ENCODE data around the gene ATAD3A. TPM values are rescaled to one million over a fixed set of nuclear protein-coding genes. Genes with fewer than 3 reads are reported as not detected.
"Not testable (repeated sequence)": the region's sequence is repeated elsewhere in the genome, so short reads cannot be mapped to it uniquely, and the experiment has no call there.

Gene ATAD3A
- total RNA-seq, 1 donor from 2014 or later: 51.5 TPM

DNA sequence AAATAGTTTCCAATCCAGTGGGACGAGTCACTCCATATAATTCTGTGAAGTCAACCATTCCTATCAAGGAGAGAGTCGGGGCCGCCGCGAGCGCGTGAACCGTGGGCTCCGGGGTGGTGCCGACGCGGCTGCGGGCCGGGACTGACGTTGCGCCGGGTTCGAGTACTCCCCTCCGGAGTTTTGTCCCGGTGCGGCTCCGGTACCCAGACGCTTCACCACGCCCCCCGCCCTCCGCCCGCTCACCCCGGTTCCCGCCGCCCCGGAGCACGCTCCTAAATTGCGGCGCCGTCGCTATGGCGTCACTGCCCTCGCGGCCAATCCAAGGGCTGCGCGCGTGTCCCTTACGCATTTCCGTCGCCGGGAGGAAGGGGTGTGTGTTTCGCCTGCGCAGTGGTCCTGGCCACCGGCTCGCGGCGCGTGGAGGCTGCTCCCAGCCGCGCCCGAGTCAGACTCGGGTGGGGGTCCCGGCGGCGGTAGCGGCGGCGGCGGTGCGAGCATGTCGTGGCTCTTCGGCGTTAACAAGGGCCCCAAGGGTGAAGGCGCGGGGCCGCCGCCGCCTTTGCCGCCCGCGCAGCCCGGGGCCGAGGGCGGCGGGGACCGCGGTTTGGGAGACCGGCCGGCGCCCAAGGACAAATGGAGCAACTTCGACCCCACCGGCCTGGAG lies 40.4 kb upstream of the ATAD3A start, which contains the start of gene ATAD3B:
Gene ATAD3B, plus strand, starts transcription at position 377 of the 664 bp plus-strand sequence. Its CDS starts 120 bp downstream, at position 497.
- Histone ChIP-seq H3K27me3 (ENCODE audit: control insufficient read depth, insufficient read depth, low read length) (no peaks in the 10 kb centered on the region), H3K36me3 (ENCODE audit: control insufficient read depth, insufficient read depth, low read length) (no peaks in the 10 kb centered on the region), H3K4me3 (ENCODE audit: low read depth, low read length) (peak within 1 kb of the TSS; percentile 67)
- TF ChIP-seq, protein P1, sequence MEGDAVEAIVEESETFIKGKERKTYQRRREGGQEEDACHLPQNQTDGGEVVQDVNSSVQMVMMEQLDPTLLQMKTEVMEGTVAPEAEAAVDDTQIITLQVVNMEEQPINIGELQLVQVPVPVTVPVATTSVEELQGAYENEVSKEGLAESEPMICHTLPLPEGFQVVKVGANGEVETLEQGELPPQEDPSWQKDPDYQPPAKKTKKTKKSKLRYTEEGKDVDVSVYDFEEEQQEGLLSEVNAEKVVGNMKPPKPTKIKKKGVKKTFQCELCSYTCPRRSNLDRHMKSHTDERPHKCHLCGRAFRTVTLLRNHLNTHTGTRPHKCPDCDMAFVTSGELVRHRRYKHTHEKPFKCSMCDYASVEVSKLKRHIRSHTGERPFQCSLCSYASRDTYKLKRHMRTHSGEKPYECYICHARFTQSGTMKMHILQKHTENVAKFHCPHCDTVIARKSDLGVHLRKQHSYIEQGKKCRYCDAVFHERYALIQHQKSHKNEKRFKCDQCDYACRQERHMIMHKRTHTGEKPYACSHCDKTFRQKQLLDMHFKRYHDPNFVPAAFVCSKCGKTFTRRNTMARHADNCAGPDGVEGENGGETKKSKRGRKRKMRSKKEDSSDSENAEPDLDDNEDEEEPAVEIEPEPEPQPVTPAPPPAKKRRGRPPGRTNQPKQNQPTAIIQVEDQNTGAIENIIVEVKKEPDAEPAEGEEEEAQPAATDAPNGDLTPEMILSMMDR (IDR thresholded peaks at IDR 0.05; ENCODE audit: insufficient read depth, low read length, poor library complexity, severe bottlenecking): no peak
- DNase-seq (ENCODE audit: low read depth): peak; percentile 35

DNA sequence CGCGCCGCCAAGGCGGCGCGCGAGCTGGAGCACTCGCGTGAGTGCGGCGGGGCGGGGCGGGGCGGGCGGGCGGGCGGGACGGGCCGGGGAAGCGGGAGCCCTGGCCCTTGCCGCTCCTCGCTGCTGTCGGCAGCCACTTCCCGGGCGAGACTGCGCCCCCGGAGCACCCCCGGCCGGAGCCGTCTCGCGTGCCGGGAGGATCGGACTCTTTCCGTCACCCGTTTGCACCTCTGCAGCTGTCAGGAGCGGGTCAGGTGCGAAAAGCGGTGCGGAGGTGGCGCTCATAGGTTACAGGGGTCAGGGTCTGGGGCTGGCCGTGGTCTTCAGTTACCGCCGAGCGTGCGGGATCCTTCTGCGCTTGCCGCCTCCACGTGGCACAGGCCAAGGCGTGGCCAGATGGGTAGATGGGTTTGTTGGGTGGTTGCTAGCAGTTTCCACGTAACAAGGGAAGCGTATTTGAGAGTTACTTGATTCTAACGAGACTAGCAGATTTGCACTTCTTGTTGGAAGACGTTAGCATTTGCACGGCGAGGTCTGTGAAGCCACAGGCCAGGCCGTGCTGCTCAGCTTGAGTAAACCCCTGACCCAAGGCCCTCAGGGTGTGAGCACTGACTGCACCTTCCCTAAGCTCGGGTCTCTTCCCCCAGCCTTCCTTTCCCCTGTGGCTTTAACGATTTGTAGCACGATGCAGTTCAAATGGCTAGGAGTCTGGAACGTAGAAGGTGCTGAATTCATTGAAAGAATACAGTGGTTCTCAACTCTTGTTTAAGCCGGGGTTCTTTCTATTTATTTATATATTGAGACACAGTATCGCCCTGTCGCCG lies 39.7 kb upstream of the ATAD3A start:
- DNase-seq (ENCODE audit: low read depth); H3K27me3 ChIP-seq (ENCODE audit: control insufficient read depth, insufficient read depth, low read length); H3K36me3 ChIP-seq (ENCODE audit: control insufficient read depth, insufficient read depth, low read length): not testable (repeated sequence)
- peak overlapping the region; percentile 43 for H3K4me3 ChIP-seq (ENCODE audit: low read depth, low read length)

DNA sequence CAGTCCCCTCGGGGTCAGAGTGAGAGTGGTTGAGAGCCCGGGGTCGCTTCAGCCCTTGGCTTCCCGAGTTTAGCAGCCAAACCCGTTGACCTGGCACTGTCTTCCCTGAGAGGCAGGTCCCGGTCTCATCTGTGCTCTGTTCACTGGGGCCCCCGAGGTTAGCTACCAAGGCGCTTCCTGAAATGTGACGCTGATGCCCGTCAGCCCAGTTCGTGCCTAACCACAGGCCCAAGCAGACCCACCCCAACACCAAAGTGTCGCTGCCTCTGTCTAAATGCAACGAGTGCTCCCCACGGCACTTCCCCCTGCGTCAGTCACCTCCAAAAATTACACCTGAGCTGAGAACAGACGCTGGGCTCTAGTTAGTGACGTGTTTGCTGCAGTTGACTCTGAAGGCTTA lies 36.0 kb upstream of the ATAD3A start:
- H3K36me3 ChIP-seq (ENCODE audit: control insufficient read depth, insufficient read depth, low read length); H3K27me3 ChIP-seq (ENCODE audit: control insufficient read depth, insufficient read depth, low read length); DNase-seq (ENCODE audit: low read depth); H3K4me3 ChIP-seq (ENCODE audit: low read depth, low read length): not testable (repeated sequence)

DNA sequence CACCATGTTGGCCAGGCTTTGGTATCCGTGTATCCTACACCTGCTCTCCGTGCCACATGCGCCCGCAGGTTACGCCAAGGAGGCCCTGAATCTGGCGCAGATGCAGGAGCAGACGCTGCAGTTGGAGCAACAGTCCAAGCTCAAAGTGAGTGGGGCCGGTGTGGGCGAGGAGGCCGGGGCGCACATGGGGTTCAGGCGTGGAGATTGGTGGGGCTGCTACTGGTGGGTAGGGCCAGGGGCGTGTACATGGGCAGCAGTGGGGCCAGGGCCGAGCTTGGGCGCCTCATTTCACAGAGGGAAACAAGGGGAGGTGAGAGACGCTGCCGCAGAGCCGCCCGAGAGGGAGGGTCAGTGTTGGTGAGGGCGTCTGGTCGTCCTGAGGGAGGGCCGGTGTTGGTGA lies 34.8 kb upstream of the ATAD3A start:
- no peaks in the 10 kb centered on the region for H3K27me3 ChIP-seq (ENCODE audit: control insufficient read depth, insufficient read depth, low read length)
- no peak for DNase-seq (ENCODE audit: low read depth)
- no peak overlapping the region for H3K4me3 ChIP-seq (ENCODE audit: low read depth, low read length)
- TF ChIP-seq, protein P1 (IDR thresholded peaks at IDR 0.05; ENCODE audit: insufficient read depth, low read length, poor library complexity, severe bottlenecking): no peak
- peaks cover 2% of the 10 kb centered on the region for H3K36me3 ChIP-seq (ENCODE audit: control insufficient read depth, insufficient read depth, low read length)

DNA sequence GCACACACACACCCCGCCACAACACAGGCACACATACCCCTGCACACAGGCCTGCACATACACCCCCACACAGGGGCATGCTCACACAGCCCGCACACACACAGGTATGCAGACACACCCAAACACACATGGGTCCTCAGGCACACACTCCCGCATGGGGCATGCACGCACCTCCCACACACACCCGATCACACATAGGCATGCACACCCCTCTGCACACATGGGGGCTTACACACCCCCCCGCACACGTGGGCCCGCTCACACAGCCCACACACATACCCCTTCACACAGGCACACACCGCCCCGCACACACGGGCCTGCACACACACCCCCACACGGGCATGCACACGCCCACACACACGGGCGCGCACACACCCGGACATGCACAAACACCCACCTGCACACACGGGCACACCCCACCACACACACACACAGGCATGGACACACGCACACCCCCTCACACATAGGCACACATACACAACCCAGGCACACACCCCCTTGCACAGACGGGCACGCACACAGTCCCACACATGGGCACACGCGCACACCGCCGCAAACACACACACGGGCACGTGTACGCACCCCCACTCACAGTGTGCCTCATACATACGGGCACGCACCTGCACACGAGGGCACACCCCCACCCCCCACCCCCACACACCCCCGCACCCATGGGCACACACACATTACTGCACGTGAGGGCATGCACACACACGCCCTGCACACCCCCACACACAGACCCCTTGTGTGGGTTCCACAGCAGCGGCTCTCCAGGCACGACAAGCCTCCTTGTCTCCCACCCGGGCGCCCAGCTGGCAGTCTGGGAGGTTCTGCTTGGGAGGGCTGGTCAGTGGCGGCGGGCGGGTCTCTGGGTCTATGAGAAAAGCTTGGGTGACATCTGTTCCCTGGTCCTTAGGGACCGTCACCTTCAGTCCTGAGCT lies 32.1 kb upstream of the ATAD3A start:
- H3K27me3 ChIP-seq (ENCODE audit: control insufficient read depth, insufficient read depth, low read length): no peaks in the 10 kb centered on the region
- H3K4me3 ChIP-seq (ENCODE audit: low read depth, low read length): no peak overlapping the region
- peaks cover 2% of the 10 kb centered on the region for H3K36me3 ChIP-seq (ENCODE audit: control insufficient read depth, insufficient read depth, low read length)
- DNase-seq (ENCODE audit: low read depth): no peak
- TF ChIP-seq, protein P1 (IDR thresholded peaks at IDR 0.05; ENCODE audit: insufficient read depth, low read length, poor library complexity, severe bottlenecking): no peak

DNA sequence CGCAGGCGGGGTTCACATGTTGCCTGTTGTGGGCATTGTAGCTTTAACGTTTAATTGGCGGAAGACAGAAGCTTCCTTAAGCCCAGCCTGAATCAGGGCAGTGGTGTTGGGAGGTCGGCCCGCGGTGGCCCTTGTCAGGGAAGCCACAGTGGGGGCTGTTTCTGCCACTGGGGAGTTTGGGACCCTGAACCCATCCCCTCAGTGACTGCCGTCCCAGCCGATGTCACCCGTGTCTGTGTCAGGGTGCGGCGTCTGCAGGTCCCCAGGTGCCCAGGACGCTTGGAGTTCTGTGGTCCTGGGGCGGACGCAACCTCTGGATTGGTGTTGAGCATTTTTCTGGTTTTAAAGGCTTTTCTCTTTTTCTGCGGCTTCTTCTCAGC lies 31.5 kb upstream of the ATAD3A start:
- H3K27me3 ChIP-seq (ENCODE audit: control insufficient read depth, insufficient read depth, low read length); DNase-seq (ENCODE audit: low read depth); H3K36me3 ChIP-seq (ENCODE audit: control insufficient read depth, insufficient read depth, low read length); H3K4me3 ChIP-seq (ENCODE audit: low read depth, low read length): not testable (repeated sequence)

DNA sequence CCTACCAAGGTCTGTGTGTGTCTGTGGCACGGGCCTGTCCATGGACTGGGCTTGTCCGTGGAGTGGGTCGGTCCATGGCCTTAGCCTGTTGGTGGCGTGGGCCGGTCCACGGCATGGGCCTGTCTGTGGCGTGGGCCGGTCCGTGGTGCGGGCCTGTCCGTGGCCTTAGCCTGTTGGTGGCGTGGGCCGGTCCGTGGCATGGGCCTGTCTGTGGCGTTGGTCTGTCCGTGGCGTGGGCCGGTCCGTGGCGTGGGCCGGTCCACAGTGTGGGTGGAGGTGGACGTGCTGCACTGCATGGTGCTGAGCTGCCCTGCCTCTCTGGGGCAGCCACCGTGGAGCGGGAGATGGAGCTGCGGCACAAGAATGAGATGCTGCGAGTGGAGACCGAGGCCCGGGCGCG lies 30.2 kb upstream of the ATAD3A start:
- not testable (repeated sequence) for DNase-seq (ENCODE audit: low read depth); H3K36me3 ChIP-seq (ENCODE audit: control insufficient read depth, insufficient read depth, low read length); H3K4me3 ChIP-seq (ENCODE audit: low read depth, low read length); H3K27me3 ChIP-seq (ENCODE audit: control insufficient read depth, insufficient read depth, low read length)

All from kidney epithelial cell (primary cell).